ENCODE results near the gene PGAP6.
"Not testable (repeated sequence)": the region's sequence is repeated elsewhere in the genome, so short reads cannot be mapped to it uniquely, and the experiment has no call there.

Gene PGAP6

DNA sequence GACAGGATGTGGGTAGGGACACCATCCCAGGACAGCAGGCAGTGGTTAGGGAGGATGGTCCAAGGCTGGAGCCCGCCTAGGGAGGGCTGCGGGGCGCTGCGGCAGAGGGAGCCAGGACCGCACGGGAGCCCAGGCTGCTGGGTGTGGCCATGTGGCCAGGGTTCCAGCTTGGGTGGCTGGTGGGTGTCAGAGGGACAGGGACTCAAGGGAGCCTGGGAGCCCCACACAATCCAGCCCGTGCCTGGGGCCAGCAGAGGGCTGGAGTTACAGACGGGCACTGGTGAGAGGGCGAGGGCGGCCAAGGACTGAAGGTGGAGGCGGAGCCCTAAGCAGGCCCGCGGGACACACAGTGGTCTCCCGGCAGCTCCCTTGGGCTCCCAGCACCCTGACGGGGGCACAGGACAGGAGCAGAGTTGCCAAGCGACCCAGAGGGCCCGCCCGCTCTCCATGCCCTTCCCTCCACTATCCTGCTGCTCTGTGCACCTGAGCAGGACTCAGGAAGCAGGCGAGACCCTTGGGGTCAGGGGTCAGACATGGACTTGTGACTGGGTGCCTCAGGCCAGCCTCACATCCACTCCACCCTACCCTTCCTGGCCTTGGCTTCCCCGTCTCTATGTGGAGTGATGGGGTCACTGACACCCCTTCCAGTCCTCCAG, 18.5 kb downstream of the PGAP6 start:
- Histone ChIP-seq H3F3A (ENCODE audit: control insufficient read depth, insufficient read depth) (no peaks in the 10 kb centered on the region), H3K4me3 (ENCODE audit: low read length) (no peak overlapping the region), H3K79me2 (ENCODE audit: control insufficient read depth, low read length) (no peaks in the 10 kb centered on the region), H3K27ac (ENCODE audit: low read depth, low read length) (no peak overlapping the region), H4K20me1 (ENCODE audit: control insufficient read depth, insufficient read depth, low read depth, low read length) (0 out of 2 replicates have a peak, but pooled peaks cover 5% of the 10 kb centered on the region), H3K4me1 (ENCODE audit: control insufficient read depth, low read length) (no peaks in the 10 kb centered on the region), H3K36me3 (ENCODE audit: control insufficient read depth, low read length) (peaks cover 15% of the 10 kb centered on the region), H3K9me2 (replicated peaks; ENCODE audit: control insufficient read depth, low read length) (no peaks in the 10 kb centered on the region), H3K9me3 (ENCODE audit: control insufficient read depth, insufficient read depth, low read length) (no peaks in the 10 kb centered on the region), H3K27me3 (ENCODE audit: control insufficient read depth, low read length) (no peaks in the 10 kb centered on the region), H3K4me2 (ENCODE audit: low read length) (no peak overlapping the region)
- TF ChIP-seq EZH2phosphoT487 (IDR thresholded peaks at IDR 0.05; ENCODE audit: borderline replicate concordance, low read length), result no peak

DNA sequence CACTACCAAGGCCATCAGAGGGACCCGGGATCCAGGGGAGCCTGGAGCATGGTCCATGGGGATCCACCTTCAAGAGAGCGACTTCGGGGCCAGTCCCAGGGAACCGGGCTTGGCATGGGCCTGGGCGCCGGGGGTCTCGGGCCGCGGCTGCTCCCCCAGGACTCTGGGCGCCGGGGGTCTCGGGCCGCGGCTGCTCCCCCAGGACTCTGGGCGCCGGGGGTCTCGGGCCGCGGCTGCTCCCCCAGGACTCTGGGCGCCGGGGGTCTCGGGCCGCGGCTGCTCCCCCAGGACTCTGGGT, 19.1 kb downstream of the PGAP6 start:
- not testable (repeated sequence) for H3K27me3 ChIP-seq (ENCODE audit: control insufficient read depth, low read length); H3K9me2 ChIP-seq (replicated peaks; ENCODE audit: control insufficient read depth, low read length); H3K4me3 ChIP-seq (ENCODE audit: low read length); H3K4me2 ChIP-seq (ENCODE audit: low read length); H4K20me1 ChIP-seq (ENCODE audit: control insufficient read depth, insufficient read depth, low read depth, low read length); H3F3A ChIP-seq (ENCODE audit: control insufficient read depth, insufficient read depth); H3K4me1 ChIP-seq (ENCODE audit: control insufficient read depth, low read length); H3K79me2 ChIP-seq (ENCODE audit: control insufficient read depth, low read length); H3K9me3 ChIP-seq (ENCODE audit: control insufficient read depth, insufficient read depth, low read length); H3K27ac ChIP-seq (ENCODE audit: low read depth, low read length); H3K36me3 ChIP-seq (ENCODE audit: control insufficient read depth, low read length)

DNA sequence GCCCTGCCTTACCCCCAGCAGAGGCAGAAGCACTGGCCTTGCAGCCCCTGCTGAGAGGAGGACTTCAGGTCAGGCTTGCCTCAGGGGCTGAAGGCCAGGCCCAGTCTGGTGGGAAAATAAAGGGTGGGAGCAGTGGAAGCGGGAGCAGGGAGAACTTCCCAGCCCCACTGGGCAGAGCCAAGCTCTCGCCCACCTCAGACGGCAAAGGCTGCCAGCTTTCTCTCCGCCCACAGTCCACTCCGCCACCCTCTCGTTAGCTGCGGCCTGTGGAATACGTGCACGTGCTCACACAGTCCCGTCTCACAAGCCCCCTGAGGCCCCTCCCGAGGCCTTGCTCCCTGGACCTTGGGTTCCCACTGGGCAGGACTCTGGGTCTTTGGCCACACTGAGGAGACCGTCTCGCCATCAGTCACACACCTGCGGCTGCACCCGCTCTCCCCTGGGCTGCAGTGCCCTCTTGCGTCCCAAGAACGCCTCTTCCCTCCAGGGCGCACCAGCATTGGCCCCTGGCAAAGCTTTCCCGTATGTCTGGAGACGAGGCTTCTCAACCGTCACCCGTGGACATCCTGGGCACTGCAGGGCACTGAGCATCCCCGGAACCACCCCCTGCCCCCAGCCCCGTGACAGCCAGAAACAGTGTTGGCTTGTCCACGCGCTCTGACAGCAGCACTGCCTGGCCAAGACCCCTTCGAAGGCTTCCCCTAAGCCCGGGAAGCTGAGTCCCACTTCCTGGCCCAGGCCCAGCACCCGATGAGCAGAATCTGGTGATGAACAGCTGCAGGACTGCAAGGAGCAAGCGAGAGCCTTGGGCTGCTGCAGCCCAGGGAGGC, 19.7 kb downstream of the PGAP6 start:
- no peaks in the 10 kb centered on the region for H3K4me1 ChIP-seq (ENCODE audit: control insufficient read depth, low read length)
- H3K4me2 ChIP-seq (ENCODE audit: low read length), result no peak overlapping the region
- H3K27ac ChIP-seq (ENCODE audit: low read depth, low read length), result no peak overlapping the region
- H3K9me2 ChIP-seq (replicated peaks; ENCODE audit: control insufficient read depth, low read length), result no peaks in the 10 kb centered on the region
- no peak overlapping the region for H3K4me3 ChIP-seq (ENCODE audit: low read length)
- no peaks in the 10 kb centered on the region for H3K27me3 ChIP-seq (ENCODE audit: control insufficient read depth, low read length)
- H3K36me3 ChIP-seq (ENCODE audit: control insufficient read depth, low read length), result peaks cover 4% of the 10 kb centered on the region
- no peaks in the 10 kb centered on the region for H3K9me3 ChIP-seq (ENCODE audit: control insufficient read depth, insufficient read depth, low read length)
- H4K20me1 ChIP-seq (ENCODE audit: control insufficient read depth, insufficient read depth, low read depth, low read length), result 0 out of 2 replicates have a peak, but pooled peaks cover 5% of the 10 kb centered on the region
- no peaks in the 10 kb centered on the region for H3F3A ChIP-seq (ENCODE audit: control insufficient read depth, insufficient read depth)
- H3K79me2 ChIP-seq (ENCODE audit: control insufficient read depth, low read length), result no peaks in the 10 kb centered on the region
- TF ChIP-seq EZH2phosphoT487 (IDR thresholded peaks at IDR 0.05; ENCODE audit: borderline replicate concordance, low read length), result no peak
- TF ChIP-seq, protein P1, sequence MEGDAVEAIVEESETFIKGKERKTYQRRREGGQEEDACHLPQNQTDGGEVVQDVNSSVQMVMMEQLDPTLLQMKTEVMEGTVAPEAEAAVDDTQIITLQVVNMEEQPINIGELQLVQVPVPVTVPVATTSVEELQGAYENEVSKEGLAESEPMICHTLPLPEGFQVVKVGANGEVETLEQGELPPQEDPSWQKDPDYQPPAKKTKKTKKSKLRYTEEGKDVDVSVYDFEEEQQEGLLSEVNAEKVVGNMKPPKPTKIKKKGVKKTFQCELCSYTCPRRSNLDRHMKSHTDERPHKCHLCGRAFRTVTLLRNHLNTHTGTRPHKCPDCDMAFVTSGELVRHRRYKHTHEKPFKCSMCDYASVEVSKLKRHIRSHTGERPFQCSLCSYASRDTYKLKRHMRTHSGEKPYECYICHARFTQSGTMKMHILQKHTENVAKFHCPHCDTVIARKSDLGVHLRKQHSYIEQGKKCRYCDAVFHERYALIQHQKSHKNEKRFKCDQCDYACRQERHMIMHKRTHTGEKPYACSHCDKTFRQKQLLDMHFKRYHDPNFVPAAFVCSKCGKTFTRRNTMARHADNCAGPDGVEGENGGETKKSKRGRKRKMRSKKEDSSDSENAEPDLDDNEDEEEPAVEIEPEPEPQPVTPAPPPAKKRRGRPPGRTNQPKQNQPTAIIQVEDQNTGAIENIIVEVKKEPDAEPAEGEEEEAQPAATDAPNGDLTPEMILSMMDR (IDR thresholded peaks at IDR 0.05; ENCODE audit: low read depth, low read length, poor library complexity, severe bottlenecking), result peak; percentile 66

DNA sequence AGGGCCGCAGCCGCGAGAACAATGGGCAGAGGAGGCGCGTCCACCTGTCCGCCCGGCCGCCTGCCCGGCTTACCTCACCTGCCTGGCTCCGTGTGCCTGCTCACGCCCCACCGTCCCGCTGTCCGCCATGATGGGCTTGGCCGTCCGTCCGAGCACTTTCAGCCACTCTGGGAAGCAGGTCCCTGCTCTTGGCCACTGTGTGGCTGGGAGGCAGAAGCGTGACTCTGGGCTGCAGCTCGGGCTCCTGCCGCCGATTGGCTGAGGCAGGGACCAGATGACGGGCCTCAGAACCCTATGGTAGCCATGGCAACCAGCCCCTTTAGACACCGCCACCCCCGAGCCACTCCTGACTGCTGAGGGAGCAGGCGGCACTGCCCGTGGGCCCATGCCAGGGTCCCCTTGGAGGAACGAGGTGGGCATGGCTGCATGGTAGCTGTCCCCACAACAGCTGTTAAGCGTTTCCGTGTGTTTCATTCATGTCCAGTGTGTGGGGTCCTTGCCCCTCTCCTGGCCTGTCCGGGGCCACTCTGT, 20.4 kb downstream of the PGAP6 start:
- Histone ChIP-seq H3K4me1 (ENCODE audit: control insufficient read depth, low read length) (no peaks in the 10 kb centered on the region), H3K9me2 (replicated peaks; ENCODE audit: control insufficient read depth, low read length) (no peaks in the 10 kb centered on the region), H4K20me1 (ENCODE audit: control insufficient read depth, insufficient read depth, low read depth, low read length) (0 out of 2 replicates have a peak, but pooled peaks cover 5% of the 10 kb centered on the region), H3K9me3 (ENCODE audit: control insufficient read depth, insufficient read depth, low read length) (no peaks in the 10 kb centered on the region), H3K27ac (ENCODE audit: low read depth, low read length) (no peak overlapping the region), H3K4me2 (ENCODE audit: low read length) (no peak overlapping the region), H3K4me3 (ENCODE audit: low read length) (no peak overlapping the region), H3K79me2 (ENCODE audit: control insufficient read depth, low read length) (no peaks in the 10 kb centered on the region), H3F3A (ENCODE audit: control insufficient read depth, insufficient read depth) (no peaks in the 10 kb centered on the region), H3K36me3 (ENCODE audit: control insufficient read depth, low read length) (peaks cover 2% of the 10 kb centered on the region; the same call in 1 of the 2 replicates), H3K27me3 (ENCODE audit: control insufficient read depth, low read length) (no peaks in the 10 kb centered on the region)
- no peak for TF ChIP-seq EZH2phosphoT487 (IDR thresholded peaks at IDR 0.05; ENCODE audit: borderline replicate concordance, low read length)
- TF ChIP-seq, protein P1 (IDR thresholded peaks at IDR 0.05; ENCODE audit: low read depth, low read length, poor library complexity, severe bottlenecking), result no peak
